ENCODE data around the gene ATG2B. TPM values are rescaled to one million over a fixed set of nuclear protein-coding genes. Genes with fewer than 3 reads are reported as not detected.
A peak's percentile ranks its signal among the peaks of the same experiment; 100 is the strongest.

The ATG2B gene
- total and polyA plus RNA-seq, 8 donors: 19.5 to 44.1 (median 32.6) TPM

- Histone ChIP-seq H3K4me1 (no peaks in the 10 kb centered on the region), H3K4me3 (no peak overlapping the region), H3K9me3 (no peaks in the 10 kb centered on the region), H3K27me3 (peaks cover 0 to 11% of the 10 kb centered on the region in 2 donors), H3K27ac (no peak overlapping the region), H3K36me3 (no peaks in the 10 kb centered on the region)
- ATAC-seq: no peak
- TF ChIP-seq CTCF (IDR thresholded peaks at IDR 0.05): no peak
- DNase-seq: peak in 1 of 4 donors; percentile 31
- intact Hi-C loops (cut with DNase I): no loop called here
These were observed 111.4 kb downstream of the ATG2B start for GRCh38 chr14:96251656-96252155.

GRCh38 chr14:96250485-96250884, 112.7 kb downstream of the ATG2B start:
- Histone ChIP-seq H3K4me1 (no peaks in the 10 kb centered on the region), H3K27ac (no peak overlapping the region), H3K27me3 (no peaks in the 10 kb centered on the region), H3K4me3 (no peak overlapping the region), H3K36me3 (no peaks in the 10 kb centered on the region), H3K9me3 (no peaks in the 10 kb centered on the region)
- DNase-seq (peak in 1 of 4 donors; percentile 6), ATAC-seq (no peak)
- TF ChIP-seq CTCF (IDR thresholded peaks at IDR 0.05): no peak
- intact Hi-C loops (cut with DNase I): no loop called here

GRCh38 chr14:96249029-96249428, 114.1 kb downstream of the ATG2B start:
- H3K27ac ChIP-seq: no peak overlapping the region
- no peaks in the 10 kb centered on the region for H3K36me3 ChIP-seq
- DNase-seq (peak in 1 of 4 donors; percentile 43), ATAC-seq (peak; percentile 64)
- no peak overlapping the region for H3K4me3 ChIP-seq
- no peaks in the 10 kb centered on the region for H3K9me3 ChIP-seq
- no peaks in the 10 kb centered on the region for H3K27me3 ChIP-seq
- H3K4me1 ChIP-seq: no peaks in the 10 kb centered on the region
- intact Hi-C loops (cut with DNase I): no loop called here
- no peak for TF ChIP-seq CTCF (IDR thresholded peaks at IDR 0.05)

- Histone ChIP-seq H3K27me3 (no peaks in the 10 kb centered on the region), H3K36me3 (no peaks in the 10 kb centered on the region), H3K9me3 (no peaks in the 10 kb centered on the region), H3K4me1 (no peaks in the 10 kb centered on the region), H3K27ac (no peak overlapping the region), H3K4me3 (no peak overlapping the region)
- ATAC-seq (no peak), DNase-seq (no peak)
- intact Hi-C loops (cut with DNase I): no loop called here
- TF ChIP-seq CTCF (IDR thresholded peaks at IDR 0.05): no peak
These were observed 116.1 kb downstream of the ATG2B start for GRCh38 chr14:96247031-96247430.

GRCh38 chr14:96246539-96246847, 116.6 kb downstream of the ATG2B start:
- no peaks in the 10 kb centered on the region for H3K4me1 ChIP-seq
- DNase-seq (no peak), ATAC-seq (peak; percentile 73)
- H3K9me3 ChIP-seq: no peaks in the 10 kb centered on the region
- H3K4me3 ChIP-seq: no peak overlapping the region
- intact Hi-C loops (cut with DNase I): no loop called here
- no peaks in the 10 kb centered on the region for H3K27me3 ChIP-seq
- TF ChIP-seq CTCF (IDR thresholded peaks at IDR 0.05): no peak
- no peaks in the 10 kb centered on the region for H3K36me3 ChIP-seq
- H3K27ac ChIP-seq: no peak overlapping the region

Data from left lung (tissue), 10 donors.